Right ventricle myocardium superior (tissue), 1 donor: ENCODE measurements around the gene ITIH6. TPM values are rescaled to one million over a fixed set of nuclear protein-coding genes. Genes with fewer than 3 reads are reported as not detected.
"Not testable (repeated sequence)": the region's sequence is repeated elsewhere in the genome, so short reads cannot be mapped to it uniquely, and the experiment has no call there.

Experiments used
- ATAC-seq: fragments of 200-7000 bp; cut with Tn5 transposase; one replicate; pipeline ENCODE4 v1.9.1; 2020; ENCODE audit warnings: mild to moderate bottlenecking; ENCODE audit not compliant: poor library complexity
- DNase-seq: peaks from one replicate; pipeline ENCODE4 v3.0.0-alpha.2; 2020
- intact Hi-C: fragments of 100-400 bp; cut with DNase I; formaldehyde crosslinking; loops from one replicate; pipeline ENCODE4 v1.11.2; 2022
- total RNA-seq: library from RNA; stranded (reverse); fragmentation: NEBNext Ultra II Directional; extraction: Animal tissue kit (Norgen Biotek cat#: 25700); gene quantifications from one replicate; pipeline ENCODE4 v1.2.1, GENCODE V29; 2021
- donor health status: DM: no; HTN: yes; CAD: no; lungs with severe emphysema.

The ITIH6 gene
- total RNA-seq, 1 donor from 2014 or later = not detected

- ATAC-seq = no peak
- intact Hi-C loops = no loop called here
- no peak for DNase-seq
Observed at GRCh38 chrX:54746928-54747327, 51.1 kb downstream of the ITIH6 start.

- DNase-seq (no peak), ATAC-seq (no peak)
- intact Hi-C loops = no loop called here
Observed at GRCh38 chrX:54745676-54746075, 52.4 kb downstream of the ITIH6 start.

GRCh38 chrX:54738567-54738966, 59.5 kb downstream of the ITIH6 start:
- ATAC-seq, DNase-seq, intact Hi-C loops: not testable (repeated sequence)

GRCh38 chrX:54736298-54736942, 61.6 kb downstream of the ITIH6 start:
- ATAC-seq, DNase-seq, intact Hi-C loops: not testable (repeated sequence)

- DNase-seq (no peak), ATAC-seq (no peak)
- intact Hi-C loops = no loop called here
Observed at GRCh38 chrX:54721424-54721823, 76.6 kb downstream of the ITIH6 start.

- no peak for DNase-seq
- intact Hi-C loops = no loop called here
- ATAC-seq = no peak
Observed at GRCh38 chrX:54715621-54716020, 82.4 kb downstream of the ITIH6 start.

GRCh38 chrX:54714424-54714823, 83.6 kb downstream of the ITIH6 start:
- no peak for ATAC-seq
- no peak for DNase-seq
- intact Hi-C loops = no loop called here

GRCh38 chrX:54711735-54712134, 86.3 kb downstream of the ITIH6 start:
- DNase-seq (no peak), ATAC-seq (no peak)
- intact Hi-C loops = no loop called here

GRCh38 chrX:54710920-54711319, 87.1 kb downstream of the ITIH6 start:
- ATAC-seq (no peak), DNase-seq (no peak)
- intact Hi-C loops = no loop called here

GRCh38 chrX:54708404-54708803, 89.7 kb downstream of the ITIH6 start:
- DNase-seq (no peak), ATAC-seq (no peak)
- intact Hi-C loops = no loop called here

Other genes starting within 250 kb of the ITIH6 start
- 66.5 TPM for gene MAGED2, start 9.5 kb upstream of the ITIH6 start, total RNA-seq
- 1.6 TPM for gene TRO, start 122.6 kb upstream of the ITIH6 start, total RNA-seq
- gene PFKFB1, start 195.9 kb upstream of the ITIH6 start, total RNA-seq = 0.16 TPM
- 7.0 TPM for gene APEX2, start 202.1 kb upstream of the ITIH6 start, total RNA-seq
- 0.51 TPM for gene ALAS2, start 232.7 kb upstream of the ITIH6 start, total RNA-seq